ENCODE results near the gene TEX13A. TPM values are rescaled to one million over a fixed set of nuclear protein-coding genes. Genes with fewer than 3 reads are reported as not detected.

Gene TEX13A
- total RNA-seq, 1 donor from 2014 or later = not detected

DNA sequence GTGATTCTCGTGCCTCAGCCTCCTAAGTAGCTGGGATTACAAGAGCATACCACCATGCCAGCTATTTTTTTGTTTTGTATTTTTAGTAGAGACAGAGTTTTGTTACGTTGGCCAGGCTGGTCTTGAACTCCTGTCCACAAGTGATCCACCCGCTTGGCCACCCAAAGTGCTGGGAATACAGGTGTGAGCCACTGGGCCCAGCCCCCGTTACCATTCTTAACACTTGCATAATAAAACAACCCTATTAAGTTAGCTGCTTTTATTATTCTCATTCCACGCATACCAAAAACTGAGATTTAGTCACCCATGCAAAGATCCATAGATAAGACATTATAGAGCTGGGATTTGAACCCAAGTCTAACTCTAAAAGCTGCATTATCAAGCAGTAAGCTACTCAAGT, 6.0 kb upstream of the TEX13A start:
- H3K9me3 ChIP-seq (replicated peaks) = no peaks in the 10 kb centered on the region
- H3K27me3 ChIP-seq (ENCODE audit: low read depth) = no peaks in the 10 kb centered on the region
- intact Hi-C loops (cut with micrococcal nuclease) = no loop called here
- H3K4me1 ChIP-seq = no peaks in the 10 kb centered on the region
- H3K4me3 ChIP-seq = no peak overlapping the region
- H3K36me3 ChIP-seq = no peaks in the 10 kb centered on the region
- DNase-seq = no peak
- TF ChIP-seq CTCF (IDR thresholded peaks at IDR 0.05; ENCODE audit: borderline replicate concordance) = no peak
- H3K27ac ChIP-seq (replicated peaks) = no peak overlapping the region

GRCh38 chrX:105221374-105221773, 880 bp upstream of the TEX13A start:
- Histone ChIP-seq H3K27me3 (ENCODE audit: low read depth) (no peaks in the 10 kb centered on the region), H3K4me3 (no peak overlapping the region), H3K4me1 (no peaks in the 10 kb centered on the region), H3K27ac (replicated peaks) (no peak overlapping the region), H3K9me3 (replicated peaks) (no peaks in the 10 kb centered on the region), H3K36me3 (no peaks in the 10 kb centered on the region)
- intact Hi-C loops (cut with micrococcal nuclease) = no loop called here
- no peak for DNase-seq
- no peak for TF ChIP-seq CTCF (IDR thresholded peaks at IDR 0.05; ENCODE audit: borderline replicate concordance)

DNA sequence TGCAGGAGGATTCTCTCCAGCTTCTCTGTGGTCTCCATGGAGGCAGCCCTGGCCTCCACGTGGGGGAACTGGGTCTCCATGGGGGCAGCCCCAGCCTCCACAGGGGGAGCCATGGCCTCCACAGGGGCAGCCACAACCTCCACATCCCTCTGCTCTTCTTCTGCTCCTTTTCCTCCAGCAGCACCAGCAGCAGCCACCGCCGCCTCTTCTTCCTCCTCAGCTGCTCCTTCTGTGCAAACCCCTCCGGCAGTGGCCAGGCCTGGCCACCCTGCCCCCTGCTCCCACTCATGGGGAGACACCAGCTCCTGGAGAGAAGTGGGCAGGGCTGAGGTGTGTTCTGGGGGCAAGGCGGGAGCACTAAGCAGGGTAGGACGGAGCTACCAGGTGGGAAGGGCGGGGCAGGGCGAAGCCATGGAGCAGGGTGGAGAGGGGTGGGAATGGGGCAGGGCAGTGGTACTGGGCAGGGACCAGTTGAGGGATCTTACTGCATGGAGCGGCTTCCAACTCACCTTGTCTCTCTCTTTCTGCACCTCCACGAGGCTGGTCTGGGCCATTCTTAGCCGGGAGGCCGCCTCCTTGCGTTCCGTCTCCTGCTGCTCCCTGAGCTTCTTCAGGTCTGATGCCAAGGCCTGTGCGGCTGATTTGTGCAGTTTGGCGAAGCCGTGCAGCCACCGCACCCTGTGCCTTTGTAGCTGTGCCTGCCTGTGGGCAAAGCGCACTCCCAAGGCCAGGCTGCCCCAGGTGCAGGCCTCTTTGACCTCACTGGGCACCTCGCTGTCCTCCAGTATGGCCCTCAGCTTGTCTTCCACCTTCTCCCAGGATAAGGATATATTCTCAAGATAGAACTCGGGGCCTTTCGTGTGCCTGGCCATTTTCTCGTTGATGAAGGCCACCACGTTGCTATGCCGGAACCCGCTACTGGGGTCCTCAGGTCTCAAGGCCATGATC, 766 bp downstream of the TEX13A start:
- Histone ChIP-seq H3K36me3 (no peaks in the 10 kb centered on the region), H3K27me3 (ENCODE audit: low read depth) (no peaks in the 10 kb centered on the region), H3K9me3 (replicated peaks) (no peaks in the 10 kb centered on the region), H3K4me3 (no peak overlapping the region), H3K4me1 (no peaks in the 10 kb centered on the region), H3K27ac (replicated peaks) (no peak overlapping the region)
- intact Hi-C loops (cut with micrococcal nuclease) = no loop called here
- no peak for TF ChIP-seq CTCF (IDR thresholded peaks at IDR 0.05; ENCODE audit: borderline replicate concordance)
- no peak for DNase-seq

DNA sequence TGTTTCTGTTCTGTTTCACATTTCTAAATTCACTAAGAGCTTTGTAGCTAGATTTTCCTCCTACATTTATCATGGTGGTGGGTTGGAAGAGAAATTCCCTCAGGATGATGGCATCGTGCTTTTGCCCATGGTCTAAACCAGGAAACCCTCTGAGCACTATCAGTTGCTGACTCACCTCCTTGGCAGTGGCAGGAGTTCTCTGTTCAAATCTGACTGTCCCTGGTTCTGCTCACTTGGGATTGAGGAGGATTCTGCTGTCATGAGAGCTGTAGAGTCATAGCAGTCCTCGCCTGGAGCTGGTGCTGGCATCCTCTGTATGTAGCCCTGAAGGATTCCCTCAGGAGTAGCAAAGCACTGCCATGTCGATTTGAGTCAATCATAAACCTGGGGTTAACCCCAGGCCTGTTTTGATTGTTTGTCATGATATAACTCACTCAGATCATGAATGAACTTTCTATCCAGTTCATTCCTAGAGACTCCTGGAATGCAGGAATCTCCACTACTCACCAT, 9.4 kb downstream of the TEX13A start:
- Histone ChIP-seq H3K36me3 (no peaks in the 10 kb centered on the region), H3K27me3 (ENCODE audit: low read depth) (no peaks in the 10 kb centered on the region), H3K4me1 (no peaks in the 10 kb centered on the region), H3K9me3 (replicated peaks) (no peaks in the 10 kb centered on the region), H3K4me3 (no peak overlapping the region), H3K27ac (replicated peaks) (no peak overlapping the region)
- no peak for TF ChIP-seq CTCF (IDR thresholded peaks at IDR 0.05; ENCODE audit: borderline replicate concordance)
- no peak for DNase-seq
- intact Hi-C loops (cut with micrococcal nuclease) = no loop called here

DNA sequence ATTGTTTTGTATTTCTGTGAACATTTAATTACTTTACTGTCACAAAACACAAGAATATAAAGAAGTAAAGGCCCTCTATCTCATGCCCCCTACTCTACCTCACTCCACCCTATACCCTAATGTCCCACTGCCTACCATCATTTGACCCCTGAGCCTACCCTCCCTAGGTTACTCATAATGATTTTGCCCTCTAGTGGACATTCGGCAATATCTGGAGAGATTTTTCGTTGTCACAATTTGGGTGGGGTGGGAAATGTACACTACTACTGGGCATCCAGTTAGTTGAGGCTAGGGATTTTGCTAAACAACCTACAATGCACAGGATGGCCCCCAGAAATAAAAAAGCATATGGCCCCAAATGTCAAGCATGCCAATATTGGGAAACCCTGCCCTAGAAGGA, 10.2 kb downstream of the TEX13A start:
- H3K27ac ChIP-seq (replicated peaks) = no peak overlapping the region
- H3K9me3 ChIP-seq (replicated peaks) = no peaks in the 10 kb centered on the region
- no peak for TF ChIP-seq CTCF (IDR thresholded peaks at IDR 0.05; ENCODE audit: borderline replicate concordance)
- no peak overlapping the region for H3K4me3 ChIP-seq
- H3K36me3 ChIP-seq = no peaks in the 10 kb centered on the region
- DNase-seq = no peak
- intact Hi-C loops (cut with micrococcal nuclease) = no loop called here
- H3K4me1 ChIP-seq = no peaks in the 10 kb centered on the region
- H3K27me3 ChIP-seq (ENCODE audit: low read depth) = no peaks in the 10 kb centered on the region
